Measurements from ENCODE around the gene PLA2G4C. TPM values are rescaled to one million over a fixed set of nuclear protein-coding genes. Genes with fewer than 3 reads are reported as not detected.
"Not testable (repeated sequence)": the region's sequence is repeated elsewhere in the genome, so short reads cannot be mapped to it uniquely, and the experiment has no call there.

Gene PLA2G4C
- polyA plus RNA-seq, 5 donors: 5.0 to 11.6 (median 6.0) TPM

DNA sequence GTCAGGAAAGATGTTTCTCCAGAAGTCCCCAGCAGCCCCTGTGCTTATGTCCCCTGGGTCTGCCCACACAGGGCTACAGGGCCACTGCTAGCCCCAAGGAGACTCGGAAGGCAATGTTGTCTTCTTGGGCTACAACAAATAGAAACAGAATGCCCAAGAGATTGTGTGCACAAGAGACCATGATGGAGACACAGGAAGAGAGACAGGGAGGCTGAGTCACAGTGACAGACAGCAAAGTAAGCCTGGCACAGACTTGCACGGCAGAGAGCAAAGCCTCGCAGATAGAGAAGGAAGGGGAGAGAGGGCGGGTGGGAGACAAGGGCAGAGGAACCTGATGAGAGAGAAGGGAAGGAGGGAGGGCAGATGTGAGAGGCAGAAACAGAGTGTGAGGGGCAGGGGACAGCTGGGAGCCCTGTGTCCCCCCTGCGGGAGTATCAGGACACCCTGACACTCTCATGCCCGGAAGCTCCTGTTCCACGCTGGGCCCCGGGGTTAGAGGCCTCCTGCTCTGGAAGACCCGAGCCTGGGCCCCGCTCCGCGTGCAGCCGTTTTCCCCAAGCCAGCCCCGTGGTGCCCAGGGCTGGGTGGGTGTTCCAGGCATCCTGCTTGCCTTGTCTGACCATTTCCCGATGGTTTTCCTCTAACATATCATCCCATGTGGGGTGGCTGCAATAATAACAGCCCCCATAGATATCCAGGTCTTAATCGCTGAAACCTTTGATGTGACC, 2.7 kb upstream of the PLA2G4C start:
- no peak for DNase-seq

DNA sequence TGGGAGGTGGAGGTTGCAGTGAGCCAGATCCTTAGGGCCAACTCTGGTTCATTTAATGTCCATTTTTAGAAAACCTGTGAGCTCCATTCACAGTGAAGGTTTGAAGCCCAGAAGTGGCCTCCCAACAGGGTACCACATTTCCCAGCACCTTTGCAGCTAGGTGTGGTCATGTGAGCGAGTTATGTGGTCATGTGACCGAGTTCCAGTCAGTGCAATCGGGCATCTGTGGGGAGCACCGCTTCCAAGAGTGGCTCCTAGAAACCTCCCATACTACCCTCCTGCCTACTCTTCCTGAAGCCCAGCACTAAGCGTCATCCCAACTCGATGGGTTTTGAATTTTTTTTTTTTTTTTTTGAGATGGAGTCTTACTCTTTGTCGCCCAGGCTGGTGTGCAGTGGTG, 663 bp upstream of the PLA2G4C start:
- no peak for DNase-seq

DNA sequence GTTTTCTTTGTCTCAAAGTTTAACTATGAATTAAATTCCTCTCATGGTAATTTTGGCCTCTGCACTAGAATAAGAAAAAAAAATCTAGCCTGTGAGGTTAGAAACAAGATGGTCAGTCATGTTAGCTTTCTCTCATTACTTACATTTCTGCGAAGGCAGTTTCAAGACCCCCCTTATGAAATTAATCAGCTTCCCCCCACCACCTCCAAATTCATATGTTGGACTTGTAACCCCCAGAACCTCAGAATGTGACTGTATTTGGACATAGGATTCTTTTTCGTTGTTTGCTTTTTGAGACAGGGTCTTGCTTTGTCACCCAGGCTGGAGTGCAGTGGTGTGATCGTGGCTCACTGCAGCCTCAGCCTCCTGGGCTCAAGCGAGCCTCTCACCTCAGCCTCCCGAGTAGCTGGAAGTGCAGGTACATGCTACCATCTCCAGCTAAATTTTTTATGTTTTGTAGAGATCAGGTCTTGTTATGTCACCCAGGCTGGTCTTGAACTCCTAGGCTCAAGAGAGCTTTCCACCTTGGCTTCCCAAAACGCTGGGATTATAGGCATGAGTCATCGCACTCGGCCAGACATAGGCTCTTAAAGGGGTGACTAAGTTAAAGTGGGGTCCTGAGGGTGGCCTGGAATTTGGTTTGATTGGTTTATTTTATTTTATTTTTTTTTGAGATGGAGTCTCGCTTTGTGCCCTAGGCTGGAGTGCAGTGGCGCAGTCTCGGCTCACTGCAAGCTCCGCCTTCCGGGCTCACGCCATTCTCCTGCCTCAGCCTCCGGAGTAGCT, 1.4 kb downstream of the PLA2G4C start:
- DNase-seq: no peak

DNA sequence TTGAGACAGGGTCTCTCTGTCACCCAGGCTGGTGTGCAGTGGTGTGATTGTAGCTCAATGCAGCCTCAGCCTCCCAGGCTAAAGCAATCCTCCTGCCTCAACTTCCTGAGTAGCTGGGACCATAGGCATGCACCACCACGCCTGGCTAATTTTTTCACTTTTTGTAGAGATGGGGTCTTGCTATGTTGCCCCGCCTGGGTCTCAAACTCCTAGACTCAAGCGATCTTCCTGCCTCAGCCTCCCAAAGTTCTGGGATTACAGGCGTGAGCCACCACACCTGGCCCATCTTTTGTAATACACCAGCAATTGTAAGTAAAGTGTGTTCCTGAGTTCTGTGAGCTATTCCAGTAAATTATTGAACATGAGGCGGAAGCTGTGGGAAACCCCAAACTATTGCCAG, 6.7 kb downstream of the PLA2G4C start:
- DNase-seq: no peak

DNA sequence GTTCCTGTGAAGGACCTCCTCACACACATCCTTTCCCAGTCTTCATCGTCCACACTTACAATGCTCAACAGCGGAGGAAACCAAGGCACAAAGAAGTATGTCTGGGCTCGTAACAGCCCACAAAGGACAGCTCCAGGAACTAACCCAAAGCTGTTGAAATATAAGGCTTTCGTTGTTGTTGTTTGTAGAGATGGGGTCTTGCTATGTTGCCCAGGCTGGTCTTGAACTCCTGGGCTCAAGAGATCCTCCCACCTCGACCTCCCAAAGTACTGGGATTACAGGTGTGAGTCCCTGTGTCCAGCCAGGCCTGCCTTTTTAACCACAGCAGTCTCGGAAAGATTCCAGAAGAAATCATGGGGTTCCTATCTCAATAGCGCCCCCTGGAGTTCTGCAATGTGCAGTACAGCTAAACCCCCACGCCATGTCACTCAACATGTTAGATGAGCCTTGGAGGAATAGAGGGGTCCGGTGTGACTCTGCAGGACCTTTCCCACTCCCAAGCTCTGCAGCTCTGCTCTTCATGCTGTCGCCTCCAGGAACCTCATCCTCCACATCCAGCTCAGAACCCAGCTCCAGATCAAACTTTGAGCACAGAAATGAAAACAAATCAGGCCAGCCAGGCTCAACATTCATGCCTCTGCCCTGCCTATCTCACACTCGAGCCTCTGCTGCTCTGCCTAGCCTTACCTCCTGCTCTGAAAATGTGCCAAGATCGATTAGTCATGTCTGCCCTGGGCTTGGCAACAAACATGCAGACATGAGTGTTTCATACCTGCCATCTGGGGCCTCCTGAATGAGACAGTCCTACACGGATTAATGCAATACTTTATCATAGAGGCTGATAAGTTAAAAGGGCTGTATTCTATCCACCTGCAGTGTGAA, 7.5 kb downstream of the PLA2G4C start:
- DNase-seq: no peak

DNA sequence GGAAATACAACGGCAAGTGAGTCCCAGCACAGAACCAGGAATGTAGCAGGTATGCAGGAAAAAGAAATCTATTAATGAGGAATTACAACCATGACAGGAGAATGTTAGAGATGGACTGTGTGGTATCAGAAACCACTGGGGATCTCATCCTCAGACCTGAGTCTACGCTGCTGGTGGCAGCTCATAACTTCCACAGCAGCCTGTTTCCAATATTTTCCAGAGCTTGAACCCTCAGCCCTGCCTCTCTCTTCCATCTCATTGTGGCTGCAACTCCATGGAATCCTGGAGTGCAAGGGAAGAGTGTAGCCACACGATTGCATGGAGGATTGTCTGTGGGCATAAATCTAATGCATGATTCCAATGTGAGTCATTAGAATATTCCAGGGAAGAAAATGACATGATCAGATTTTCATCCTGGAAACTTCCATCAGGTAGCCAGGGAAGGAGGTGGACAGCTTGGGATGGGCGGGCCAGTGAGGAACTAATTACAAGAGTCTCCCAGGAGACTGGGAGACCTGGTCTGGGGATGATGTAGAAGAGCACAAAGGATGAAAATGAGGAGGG, 14.9 kb downstream of the PLA2G4C start:
- no peak for DNase-seq

DNA sequence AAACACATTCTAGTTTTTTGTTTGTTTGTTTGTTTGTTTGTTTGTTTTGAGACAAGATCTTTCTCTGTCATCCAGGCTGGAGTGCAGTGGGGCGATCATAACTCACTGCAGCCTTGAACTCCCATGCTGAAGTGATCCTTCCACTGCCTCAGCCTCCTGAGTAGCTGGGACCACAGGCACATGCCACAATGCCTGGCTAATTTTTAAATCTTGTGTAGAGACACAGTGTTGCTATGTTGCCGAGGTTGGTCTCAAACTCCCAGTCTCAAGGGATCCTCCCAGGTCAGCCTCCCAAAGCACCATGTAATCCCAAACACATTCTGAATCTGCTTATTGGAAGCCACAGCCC, 15.8 kb downstream of the PLA2G4C start:
- no peak for DNase-seq

DNA sequence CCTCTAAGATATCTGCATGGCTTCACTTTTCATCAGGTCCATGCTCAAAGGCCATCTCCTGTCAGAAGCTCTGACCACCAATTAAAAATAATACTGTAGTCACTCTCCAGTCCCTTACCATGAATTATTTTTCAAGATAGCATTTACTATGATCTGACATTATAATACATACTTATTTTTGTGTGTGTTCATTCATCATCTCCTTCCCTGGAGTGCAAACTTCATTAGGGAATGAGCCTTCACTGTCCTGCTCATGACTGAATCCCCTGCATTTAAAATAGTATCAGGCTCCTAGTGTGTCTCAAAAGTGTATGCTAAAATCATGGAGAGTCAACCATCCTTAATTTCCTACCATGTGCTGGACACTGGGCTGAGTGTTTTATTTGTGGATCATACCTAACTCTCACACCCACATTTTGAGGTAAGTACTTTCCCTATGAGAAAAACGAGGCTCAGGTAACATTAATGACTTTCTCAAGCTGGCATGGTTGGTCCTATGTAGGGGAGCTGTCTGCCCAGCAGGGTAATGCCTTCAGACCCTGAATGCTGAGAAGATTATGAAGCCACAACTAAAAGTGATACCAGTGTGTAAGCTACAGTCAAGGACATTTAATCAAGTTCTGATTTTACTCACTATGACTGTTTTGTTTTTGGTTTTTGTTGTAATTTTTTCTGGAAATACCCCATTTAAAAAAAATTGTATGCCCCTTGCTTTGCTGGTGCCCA, 16.3 kb downstream of the PLA2G4C start:
- no peak for DNase-seq

DNA sequence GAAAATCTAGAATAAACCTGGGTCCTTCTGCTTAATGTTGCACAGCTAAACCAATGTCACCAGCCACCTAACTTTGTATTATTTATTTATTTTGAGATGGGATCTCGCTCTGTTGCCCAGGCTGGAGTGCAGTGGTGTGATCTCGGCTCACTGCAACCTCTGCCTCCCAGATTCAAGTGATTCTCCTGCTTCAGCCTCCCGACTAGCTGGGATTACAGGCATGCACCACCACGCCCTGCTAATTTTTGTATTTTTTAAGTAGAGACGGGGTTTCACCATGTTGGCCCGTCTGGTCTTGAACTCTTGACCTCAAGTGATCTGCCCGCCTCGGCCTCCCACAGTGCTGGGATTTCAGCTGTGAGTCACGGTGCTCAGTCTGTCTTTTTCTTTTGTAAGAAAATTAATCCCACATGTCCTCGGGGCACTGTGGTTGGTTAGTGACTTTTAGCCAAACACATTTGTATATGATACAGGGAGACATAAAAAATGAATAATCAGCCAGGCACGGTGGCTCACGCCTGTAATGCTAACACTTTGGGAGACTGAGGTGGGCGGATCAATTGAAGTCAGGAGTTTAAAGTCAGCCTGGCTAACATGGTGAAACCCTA, 19.4 kb downstream of the PLA2G4C start:
- not testable (repeated sequence) for DNase-seq

DNA sequence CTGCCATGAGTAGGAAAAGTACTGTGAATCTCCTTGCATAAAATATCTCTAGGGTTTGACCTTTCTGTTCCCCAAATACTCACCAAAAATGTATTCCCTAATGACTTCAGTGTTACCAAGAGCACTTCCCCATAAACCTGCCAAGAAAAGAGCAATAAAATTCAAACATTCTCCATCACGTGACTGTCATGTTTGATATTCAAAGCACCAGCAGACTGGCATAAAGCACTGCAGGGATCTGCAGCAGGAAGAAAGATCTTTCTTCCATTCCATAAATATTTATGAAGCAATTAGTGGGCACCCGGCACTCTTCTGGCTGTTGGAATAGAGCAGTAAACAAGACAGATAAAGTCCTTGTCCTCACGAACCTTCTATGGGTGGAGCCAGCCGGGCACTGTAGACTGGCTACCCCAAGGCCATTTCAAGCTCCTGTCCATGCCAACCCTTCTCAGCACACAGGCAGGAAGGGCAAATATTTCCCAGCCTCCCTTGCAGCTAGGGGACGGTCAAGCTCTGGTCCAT, 20.3 kb downstream of the PLA2G4C start:
- DNase-seq: no peak

DNA sequence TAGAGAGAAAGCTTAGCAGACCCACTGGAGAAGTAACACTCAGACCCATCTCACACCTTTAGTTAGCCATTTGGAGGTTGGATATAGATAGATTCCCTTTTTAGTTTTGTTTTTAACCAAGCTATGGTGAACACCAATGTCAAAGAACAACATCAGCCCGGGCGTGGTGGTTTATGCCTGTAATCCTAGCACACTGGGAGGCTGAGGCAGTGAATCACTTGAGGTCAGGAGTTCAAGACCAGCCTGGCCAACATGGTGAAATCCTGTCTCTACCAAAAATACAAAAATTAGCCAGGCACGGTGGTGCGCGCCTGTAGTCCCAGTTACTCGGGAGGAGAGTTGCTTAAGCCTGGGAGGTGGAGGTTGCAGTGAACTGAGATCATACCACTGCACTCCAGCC, 21.6 kb downstream of the PLA2G4C start:
- DNase-seq: not testable (repeated sequence)

DNA sequence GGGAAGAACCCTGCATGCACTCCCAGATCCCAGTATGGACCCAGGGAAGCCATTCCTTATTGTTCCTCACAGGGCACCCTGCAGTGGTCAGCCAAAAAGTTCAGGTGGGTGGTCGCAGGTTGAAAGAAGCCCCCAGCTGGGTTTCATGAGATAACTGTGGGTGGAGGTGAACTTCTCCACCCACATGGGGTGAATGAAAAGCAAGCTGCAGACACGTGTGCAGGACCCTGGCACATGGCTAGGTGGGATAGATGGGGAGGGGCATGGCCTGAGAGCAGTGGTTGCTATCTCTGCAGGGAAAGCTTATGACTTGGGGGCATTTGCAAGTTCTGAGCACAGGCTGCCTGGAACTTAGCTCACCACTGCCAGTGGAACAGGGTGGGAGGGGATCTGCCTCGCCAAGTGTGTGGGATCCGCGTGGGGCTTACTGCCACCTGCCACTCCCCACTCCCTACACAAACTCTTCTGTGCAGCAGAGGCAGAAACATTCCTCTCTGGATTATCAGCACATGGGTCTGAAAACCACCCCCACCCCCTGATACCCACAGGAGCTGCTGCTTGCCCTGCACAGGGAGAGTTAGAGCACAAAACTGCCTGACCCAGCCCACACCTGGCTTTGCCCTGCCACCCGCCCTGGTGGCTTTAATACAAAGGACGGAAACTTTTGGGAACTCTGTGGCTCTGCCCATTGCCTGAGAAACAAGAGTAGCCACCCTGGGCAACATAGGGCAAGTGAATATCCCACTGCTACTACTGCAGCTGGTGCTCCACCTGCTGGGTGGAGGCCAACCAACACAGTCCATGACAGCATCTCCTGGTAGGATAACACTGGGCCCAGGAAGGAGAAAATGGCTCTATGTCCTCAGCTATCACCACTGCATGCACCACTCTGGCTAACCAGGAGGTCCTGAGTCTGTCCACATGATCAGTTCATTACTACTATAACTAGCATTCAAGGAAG, 24.4 kb downstream of the PLA2G4C start:
- no peak for DNase-seq

DNA sequence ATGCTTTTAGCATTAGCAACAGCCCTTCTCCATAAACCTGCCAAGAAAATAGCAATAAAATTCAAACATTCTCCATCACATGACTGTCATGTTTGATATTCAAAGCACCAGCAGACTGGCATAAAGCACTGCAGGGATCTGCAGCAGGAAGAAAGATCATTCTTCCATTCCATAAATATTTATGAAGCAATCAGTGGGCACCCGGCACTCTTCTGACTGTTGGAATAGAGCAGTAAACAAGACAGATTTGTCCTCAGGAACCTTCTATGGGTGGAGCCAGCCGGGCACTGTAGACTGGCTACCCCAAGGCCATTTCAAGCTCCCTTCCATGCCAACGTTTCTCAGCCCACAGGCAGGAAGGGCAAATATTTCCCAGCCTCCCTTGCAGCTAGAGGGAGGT, 25.5 kb downstream of the PLA2G4C start:
- DNase-seq: no peak

DNA sequence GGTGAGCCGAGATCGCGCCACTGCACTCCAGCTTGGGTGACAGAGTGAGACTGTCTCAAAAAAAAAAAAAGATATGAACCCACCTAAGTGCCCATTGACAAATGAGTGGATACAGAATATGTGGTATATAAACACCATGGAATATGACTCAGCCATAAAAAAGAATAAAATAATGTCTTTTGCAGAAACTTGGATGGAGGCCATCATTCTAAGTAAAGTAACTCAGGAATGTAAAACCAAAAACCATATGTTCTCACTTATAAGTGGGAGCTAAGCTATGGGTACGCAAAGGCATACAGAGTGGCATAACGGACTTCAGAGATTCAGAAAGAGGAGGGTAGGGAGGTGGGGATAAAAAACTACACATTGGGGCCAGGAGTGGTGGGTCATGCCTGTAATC, 29.5 kb downstream of the PLA2G4C start:
- no peak for DNase-seq

DNA sequence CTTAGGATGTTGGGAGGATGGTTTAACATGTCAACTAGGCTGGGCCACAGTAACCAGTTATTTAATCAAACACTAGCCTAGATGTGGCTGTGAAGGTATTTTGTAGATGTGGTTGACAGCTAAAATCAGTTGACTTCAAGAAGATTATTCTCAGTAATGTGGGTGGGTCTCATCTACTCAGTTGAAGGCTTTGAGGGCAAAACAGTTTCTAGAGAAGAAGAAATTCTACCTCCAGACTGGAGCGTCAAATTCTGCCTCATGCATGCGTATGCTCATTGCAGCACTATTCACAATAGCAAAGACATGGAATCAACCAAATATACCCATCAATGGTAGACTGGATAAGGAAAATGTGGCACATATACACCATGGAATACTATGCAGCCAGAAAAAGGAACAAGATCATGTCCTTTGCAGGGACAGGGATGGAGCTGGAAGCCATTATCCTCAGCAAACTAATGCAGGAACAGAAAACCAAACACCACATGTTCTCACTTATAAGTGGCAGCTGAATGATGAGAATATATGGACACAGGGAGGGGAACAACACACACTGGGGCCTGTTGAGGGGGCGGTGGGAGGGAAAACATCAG, 40.3 kb downstream of the PLA2G4C start:
- DNase-seq: not testable (repeated sequence)

DNA sequence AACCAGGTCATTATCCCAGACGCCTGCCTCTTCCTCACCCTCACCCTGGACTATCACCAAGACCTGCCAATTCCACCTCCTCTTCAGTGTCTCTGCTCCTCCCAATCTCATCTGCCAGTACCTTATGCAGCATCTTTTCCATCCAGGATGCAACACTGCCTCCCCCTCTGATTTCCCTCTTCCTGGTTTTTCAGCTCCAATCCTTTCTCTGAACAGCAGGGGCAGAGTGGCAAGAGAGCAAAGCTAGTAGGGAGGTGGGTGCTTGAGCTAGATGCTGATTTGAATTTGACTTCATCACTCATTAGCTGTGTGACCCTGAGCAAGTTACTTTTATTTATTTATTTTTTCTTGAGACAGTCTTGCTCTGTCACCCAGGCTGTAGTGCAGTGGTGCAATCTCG, 41.2 kb downstream of the PLA2G4C start:
- DNase-seq: no peak

DNA sequence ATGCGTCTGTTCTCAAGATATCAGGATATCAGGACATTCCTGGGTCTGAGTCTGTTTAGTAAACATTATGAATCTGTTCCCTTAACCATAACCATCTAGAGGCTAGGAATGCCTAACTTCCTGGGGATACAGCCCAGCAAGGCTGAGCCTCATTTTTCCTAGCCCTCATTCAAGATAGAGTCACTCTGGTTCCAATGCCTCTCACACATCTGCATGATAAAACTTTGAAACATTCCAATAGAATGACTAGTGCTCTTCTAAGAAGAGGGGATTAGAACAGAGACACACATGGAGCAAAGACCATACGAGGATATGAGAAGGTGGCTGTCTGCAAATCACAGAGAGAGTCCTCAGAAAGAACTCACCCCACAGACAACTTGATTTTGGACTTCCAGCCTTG, 46.1 kb downstream of the PLA2G4C start:
- no peak for DNase-seq

DNA sequence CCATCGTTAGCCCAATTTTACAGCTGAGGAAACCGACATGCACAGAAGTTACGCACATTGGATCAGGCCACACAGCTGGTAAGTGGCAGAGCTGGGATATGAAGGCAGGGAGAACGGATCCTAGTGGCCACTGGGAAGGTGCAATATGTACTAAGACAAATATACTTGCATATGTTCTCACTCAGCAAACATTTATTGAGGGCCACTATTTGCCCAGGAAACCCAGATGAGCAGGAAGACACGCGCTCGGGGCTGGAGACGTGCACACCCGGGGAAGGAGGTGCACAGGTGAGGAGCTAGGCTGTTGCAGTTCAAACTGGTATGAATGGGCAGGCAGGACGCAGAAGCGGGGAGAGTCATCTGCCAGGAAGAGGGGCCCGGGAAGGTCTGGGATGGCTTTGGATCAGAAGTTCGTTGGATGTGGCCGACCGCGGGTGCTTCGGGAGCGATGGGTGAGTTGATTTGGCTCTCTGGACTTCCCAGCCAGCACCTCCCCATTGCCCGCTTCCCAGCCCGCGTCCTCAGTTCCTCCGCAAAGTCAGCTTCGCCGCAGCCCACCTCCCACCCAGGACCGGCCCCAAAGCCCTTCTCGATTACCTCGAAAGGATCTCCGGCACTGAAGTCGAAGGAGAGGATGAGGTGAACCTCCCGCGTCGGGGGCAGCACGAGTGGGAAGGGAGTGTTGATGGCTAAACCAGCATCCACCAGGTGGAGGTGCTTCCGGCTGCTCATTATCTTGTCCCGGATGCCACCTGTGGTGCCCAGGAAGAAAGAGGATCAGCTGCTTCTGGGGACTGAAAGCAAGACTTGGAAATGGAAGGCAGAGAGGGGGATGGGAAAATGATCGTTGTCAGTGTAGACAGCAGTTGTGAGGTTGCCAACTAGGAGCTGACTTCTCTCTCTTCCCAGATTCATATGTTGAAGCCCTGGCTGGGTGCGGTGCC, 48.9 kb downstream of the PLA2G4C start:
- no peak for DNase-seq
